ENCODE results near the gene ATAD3A.
"Not testable (repeated sequence)": the region's sequence is repeated elsewhere in the genome, so short reads cannot be mapped to it uniquely, and the experiment has no call there.

ATAD3A gene

GRCh38 chr1:1490633-1491230 is 21.2 kb upstream of the ATAD3A start:
- DNase-seq = no peak

GRCh38 chr1:1491601-1492000 is 20.4 kb upstream of the ATAD3A start:
- DNase-seq = no peak

DNA sequence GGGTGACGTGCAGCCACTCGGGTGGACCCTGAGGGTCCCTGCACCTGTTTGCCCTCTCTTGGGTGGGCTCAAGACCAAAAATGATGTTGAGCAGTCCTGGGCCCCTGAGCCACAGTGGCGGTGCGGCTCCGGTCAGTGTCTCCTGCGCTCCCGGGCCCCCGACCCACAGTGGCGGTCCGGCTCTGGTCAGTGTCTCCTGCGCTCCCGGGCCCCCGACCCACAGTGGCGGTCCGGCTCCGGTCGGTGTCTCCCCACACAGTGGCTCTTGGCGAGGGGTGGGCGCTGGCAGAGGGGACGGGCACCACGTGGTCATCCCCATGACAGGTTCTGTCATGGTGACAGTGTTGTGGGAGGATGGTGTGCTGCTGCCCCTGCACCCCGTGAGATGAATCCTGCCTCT is 17.7 kb upstream of the ATAD3A start:
- DNase-seq = not testable (repeated sequence)

GRCh38 chr1:1495461-1495975 is 16.4 kb upstream of the ATAD3A start:
- DNase-seq = not testable (repeated sequence)

GRCh38 chr1:1504777-1505365 is 7.1 kb upstream of the ATAD3A start:
- not testable (repeated sequence) for DNase-seq

- not testable (repeated sequence) for DNase-seq
Observed at GRCh38 chr1:1505366-1505798, 6.6 kb upstream of the ATAD3A start.

- not testable (repeated sequence) for DNase-seq
Observed at GRCh38 chr1:1505801-1506200, 6.2 kb upstream of the ATAD3A start.

DNA sequence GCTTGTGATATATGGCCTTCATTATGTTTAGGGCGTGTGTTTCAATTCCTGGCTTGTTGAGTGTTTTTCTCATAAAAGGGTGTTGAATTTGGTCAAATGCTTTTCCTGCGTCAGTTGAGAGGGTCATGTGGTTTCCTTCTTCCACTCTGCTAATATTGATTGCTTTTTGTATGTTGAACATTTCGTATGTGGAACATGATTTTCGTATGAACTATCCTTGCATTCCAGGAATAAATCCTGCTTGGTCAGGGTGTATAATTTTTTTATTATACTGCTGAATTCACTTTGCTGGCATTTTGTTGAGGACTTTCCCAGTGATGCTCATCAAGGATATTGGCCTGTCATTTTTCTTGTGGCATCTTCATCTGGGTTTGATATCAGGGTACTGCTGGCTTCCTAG is 4.7 kb upstream of the ATAD3A start:
- DNase-seq = no peak

DNA sequence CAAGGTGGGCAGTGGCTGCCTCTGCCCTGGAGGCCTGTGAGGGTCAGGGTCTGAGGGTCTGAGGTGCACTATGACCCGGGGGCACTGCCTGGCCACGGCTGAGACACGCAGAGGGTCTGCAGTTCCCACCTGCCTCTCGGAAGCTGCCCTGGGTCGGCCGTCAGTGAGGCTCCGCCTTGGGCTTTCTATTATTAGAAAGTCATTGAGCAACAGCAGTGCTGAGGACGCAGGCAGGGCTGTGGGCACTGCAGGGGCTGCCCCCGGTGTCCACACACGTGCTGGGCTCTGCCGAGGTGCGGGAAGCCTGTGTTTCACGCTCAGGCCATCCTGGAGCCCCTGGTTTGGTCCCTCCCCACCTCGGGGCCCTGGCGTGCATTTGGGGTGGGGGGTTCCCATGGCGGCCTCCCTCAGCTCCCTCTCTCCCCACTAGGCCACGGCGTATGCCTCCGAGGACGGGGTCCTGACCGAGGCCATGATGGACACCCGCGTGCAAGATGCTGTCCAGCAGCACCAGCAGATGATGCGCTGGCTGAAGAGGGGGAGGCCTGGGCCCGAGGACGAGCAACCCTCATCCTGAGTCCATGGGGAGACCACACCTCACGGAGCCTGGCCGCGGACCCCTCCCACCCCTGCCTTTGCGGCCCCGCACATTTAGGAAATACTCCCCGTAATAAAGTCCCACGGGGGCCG is 3.0 kb upstream of the ATAD3A start:
- DNase-seq = not testable (repeated sequence)

DNA sequence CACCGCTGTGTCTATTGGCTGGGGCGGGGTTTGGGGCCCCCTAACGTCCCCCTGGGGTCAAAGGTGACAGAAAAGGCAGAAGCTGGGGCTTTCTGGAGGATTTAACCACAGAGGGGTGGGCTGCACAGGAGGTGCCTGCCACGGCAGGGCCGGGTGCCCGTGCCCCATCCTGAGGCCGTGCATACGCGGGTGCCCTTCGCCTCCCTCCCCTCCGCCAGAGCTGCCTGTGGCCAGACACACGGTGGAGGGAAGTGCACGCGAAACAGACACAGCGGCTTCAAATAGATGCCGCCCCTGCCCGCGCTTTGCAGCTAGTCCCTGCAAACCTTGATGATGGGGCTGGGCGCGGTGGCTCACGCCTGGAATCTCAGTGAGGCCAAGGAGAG is 2.5 kb upstream of the ATAD3A start:
- DNase-seq = not testable (repeated sequence)

GRCh38 chr1:1510912-1511532 is 940 bp upstream of the ATAD3A start:
- DNase-seq = no peak

GRCh38 chr1:1512425-1512824 is 463 bp downstream of the ATAD3A start:
- not testable (repeated sequence) for DNase-seq

- DNase-seq = not testable (repeated sequence)
Observed at GRCh38 chr1:1513675-1514074, 1.7 kb downstream of the ATAD3A start.

DNA sequence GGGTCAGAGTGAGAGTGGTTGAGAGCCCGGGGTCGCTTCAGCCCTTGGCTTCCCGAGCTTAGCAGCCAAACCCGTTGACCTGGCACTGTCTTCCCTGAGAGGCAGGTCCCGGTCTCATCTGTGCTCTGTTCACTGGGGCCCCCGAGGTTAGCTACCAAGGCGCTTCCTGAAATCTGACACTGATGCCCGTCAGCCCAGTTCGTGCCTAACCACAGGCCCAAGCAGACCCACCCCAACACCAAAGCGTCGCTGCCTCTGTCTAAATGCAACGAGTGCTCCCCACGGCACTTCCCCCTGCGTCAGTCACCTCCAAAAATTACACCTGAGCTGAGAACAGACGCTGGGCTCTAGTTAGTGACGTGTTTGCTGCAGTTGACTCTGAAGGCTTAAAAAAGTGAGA is 2.4 kb downstream of the ATAD3A start:
- DNase-seq = not testable (repeated sequence)

- not testable (repeated sequence) for DNase-seq
Observed at GRCh38 chr1:1516923-1517322, 5.0 kb downstream of the ATAD3A start.

DNA sequence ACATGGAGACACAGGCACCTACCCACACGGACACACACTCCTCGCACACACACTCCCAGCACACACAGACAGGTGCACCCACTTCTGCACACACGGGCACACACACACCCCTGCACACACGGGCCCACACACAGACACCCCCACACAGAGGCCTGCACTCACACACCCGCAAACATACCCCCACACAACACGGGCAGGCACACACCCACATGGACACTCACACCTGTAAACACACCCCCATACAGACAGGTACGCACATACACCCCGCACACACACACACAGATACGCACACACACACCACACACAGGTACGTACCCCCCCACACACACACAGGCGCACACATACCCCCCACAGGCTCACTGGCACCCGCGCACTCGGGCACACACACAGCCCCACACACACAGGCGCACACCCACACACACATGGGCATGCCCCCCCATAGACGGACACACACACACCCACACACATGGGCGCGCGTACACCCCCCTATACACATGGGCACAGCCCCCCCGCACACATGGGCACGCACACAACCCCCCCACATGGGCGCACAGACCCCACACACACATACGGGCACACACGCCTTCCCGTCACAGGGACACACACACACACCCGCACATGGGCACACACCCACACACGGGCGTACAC is 6.1 kb downstream of the ATAD3A start:
- DNase-seq = no peak

DNA sequence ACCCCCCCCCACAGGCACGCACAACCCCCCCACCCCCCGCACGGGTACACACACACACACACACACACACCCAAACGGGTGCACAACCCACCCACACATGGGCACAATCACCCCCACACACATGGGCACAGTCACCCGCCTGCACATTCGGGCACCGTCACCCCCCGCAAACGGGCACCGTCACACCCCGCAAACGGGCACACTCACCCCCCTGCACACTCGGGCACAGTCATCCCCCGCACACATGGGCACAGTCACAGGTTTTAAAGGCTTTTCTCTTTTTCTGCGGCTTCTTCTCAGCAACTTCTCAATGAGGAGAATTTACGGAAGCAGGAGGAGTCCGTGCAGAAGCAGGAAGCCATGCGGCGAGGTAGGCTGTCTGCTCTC is 6.7 kb downstream of the ATAD3A start:
- not testable (repeated sequence) for DNase-seq

GRCh38 chr1:1519805-1520505 is 8.0 kb downstream of the ATAD3A start:
- not testable (repeated sequence) for DNase-seq

GRCh38 chr1:1521331-1521730 is 9.4 kb downstream of the ATAD3A start:
- no peak for DNase-seq

- DNase-seq = not testable (repeated sequence)
Observed at GRCh38 chr1:1522536-1522935, 10.6 kb downstream of the ATAD3A start.

DNA sequence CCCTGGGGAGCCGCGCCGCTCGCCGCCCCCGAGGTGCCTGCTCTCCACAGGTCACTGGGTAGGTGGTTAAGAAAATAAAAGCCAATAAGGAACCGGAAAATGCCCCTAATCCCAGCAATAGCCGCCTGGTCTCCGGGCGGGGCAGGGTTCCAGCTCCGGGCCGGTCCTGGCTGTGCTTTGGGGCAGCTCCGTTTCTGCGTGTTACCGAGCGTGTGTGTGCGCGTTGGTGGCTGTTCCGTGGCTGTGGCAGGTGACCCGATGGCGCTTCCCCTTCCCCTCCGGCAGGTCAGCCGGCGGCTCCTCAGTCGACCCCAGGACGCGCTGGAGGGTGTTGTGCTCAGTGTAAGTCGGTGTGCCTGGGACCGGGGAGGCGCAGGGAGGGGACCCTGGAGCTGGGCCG is 11.3 kb downstream of the ATAD3A start:
- not testable (repeated sequence) for DNase-seq

GRCh38 chr1:1523651-1524050 is 11.7 kb downstream of the ATAD3A start:
- not testable (repeated sequence) for DNase-seq
